PFSK-1 (cell line): ENCODE data around the gene LRRC8B.

Experiments
- POLR2AphosphoS5 ChIP-seq: IDR thresholded peaks from 2 replicates; pipeline ENCODE4 v1.6.1; 2012; ENCODE audit warnings: low read depth, mild to moderate bottlenecking, control low read depth, low read length, moderate library complexity
- REST ChIP-seq, 2 experiments: IDR thresholded peaks; 2 replicates each; pipeline versions ENCODE4 v1.6.1 to v1.8.0; 2011 to 2012; ENCODE audit warnings: low read depth in 2 of 2, low read length in 2 of 2, control low read depth in 1 of 2, inconsistent platforms in 1 of 2, mild to moderate bottlenecking in 1 of 2, moderate library complexity in 1 of 2; ENCODE audit not compliant: insufficient read depth in 1 of 2
- SIN3A ChIP-seq: IDR thresholded peaks from 2 replicates; pipeline ENCODE4 v1.6.1; 2012; ENCODE audit warnings: mild to moderate bottlenecking, low read length, moderate library complexity, borderline replicate concordance; ENCODE audit not compliant: insufficient read depth
- TAF1 ChIP-seq: IDR thresholded peaks from 2 replicates; pipeline ENCODE4 v1.6.1; 2012; ENCODE audit warnings: low read length, control low read depth, borderline replicate concordance; ENCODE audit not compliant: insufficient read depth

- TF ChIP-seq TAF1 (no peak), POLR2AphosphoS5 (no peak), REST (IDR thresholded peaks at IDR 0.05; ENCODE audit: insufficient read depth in 1 of 2, low read depth in 2 of 2, low read length in 2 of 2) (no peak), SIN3A (no peak)
Observed at GRCh38 chr1:89567797-89568196, 43.2 kb downstream of the LRRC8B start.
